Activated T-cell treated with anti-CD3 and anti-CD28 coated beads, Interleukin-2, amount 50 U/mL, for 72 hours (primary cell): ENCODE measurements around the gene NTRK2. TPM values are rescaled to one million over a fixed set of nuclear protein-coding genes. Genes with fewer than 3 reads are reported as not detected.
A peak's percentile ranks its signal among the peaks of the same experiment; 100 is the strongest.

ENCODE experiments used
- ATAC-seq, 2 donors: fragments of 150-1000 bp; cut with Tn5 transposase; replicated peaks in 1 of 2; 2 replicates each; pipeline ENCODE4 v1.10.0; 2021; ENCODE audit warnings: moderate library complexity in 2 of 2, mild to moderate bottlenecking in 1 of 2
- DNase-seq, 2 donors: peaks; one replicate each; pipeline ENCODE4 v3.0.0; 2021 to 2022; ENCODE audit warnings: mixed read lengths in 1 of 2
- H3K27ac Mint-ChIP-seq: one replicate; pipeline ENCODE4 v1.8.0; 2022; ENCODE audit warnings: mild to moderate bottlenecking, moderate library complexity, mixed read lengths
- H3K27me3 Mint-ChIP-seq: one replicate; pipeline ENCODE4 v1.8.0; 2022; ENCODE audit warnings: low read depth, mixed read lengths
- H3K36me3 Mint-ChIP-seq, 2 donors: one replicate each; pipeline ENCODE4 v1.8.0; 2022; ENCODE audit warnings: mixed read lengths in 2 of 2, mild to moderate bottlenecking in 1 of 2; ENCODE audit not compliant: insufficient read depth in 2 of 2
- H3K4me1 Mint-ChIP-seq: one replicate; pipeline ENCODE4 v1.8.0; 2022; ENCODE audit warnings: low read depth, mixed read lengths
- H3K4me3 Mint-ChIP-seq, 2 donors: one replicate each; pipeline ENCODE4 v1.8.0; 2022; ENCODE audit warnings: mild to moderate bottlenecking in 2 of 2, mixed read lengths in 2 of 2, moderate library complexity in 2 of 2
- H3K9me3 Mint-ChIP-seq, 2 donors: one replicate each; pipeline ENCODE4 v1.8.0; 2022; ENCODE audit warnings: mixed read lengths in 2 of 2
- total RNA-seq, 2 donors: library from RNA; stranded (reverse); gene quantifications; one replicate each; pipeline ENCODE4 v1.2.3, GENCODE V29; 2022

NTRK2 gene
- total RNA-seq, 2 donors from 2014 or later = 0.41 to 3.3 TPM

- ATAC-seq = no peak
- no peak overlapping the region for H3K4me3 Mint-ChIP-seq
Measured at GRCh38 chr9:84945878-84946538, 276.5 kb downstream of the NTRK2 start.

DNA sequence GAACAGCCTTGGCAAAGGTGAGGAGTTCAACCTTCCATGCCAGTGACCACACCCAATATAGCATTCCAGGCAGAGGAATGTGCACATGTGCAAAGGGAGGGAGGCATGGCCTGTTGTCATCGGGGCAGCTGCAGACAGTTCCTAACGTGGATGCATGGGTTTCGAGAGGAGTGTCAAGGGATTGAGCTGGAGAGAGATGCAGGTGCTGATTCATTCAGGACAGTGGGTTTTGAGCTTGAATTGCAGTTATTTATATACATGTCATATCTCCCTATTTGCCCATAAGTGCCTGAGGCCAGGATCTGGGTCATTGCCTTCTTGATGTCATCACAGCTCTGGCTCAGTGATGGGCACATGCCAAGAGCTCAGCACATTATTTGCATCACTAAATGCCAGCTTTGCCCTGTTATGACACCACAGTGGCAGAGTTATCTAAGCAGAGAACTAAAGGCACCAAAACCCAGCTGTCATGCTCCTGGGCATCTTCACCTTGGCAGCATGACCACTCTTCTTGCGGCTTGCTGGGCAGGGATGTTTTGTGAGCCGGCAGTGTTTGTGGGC lies 278.0 kb downstream of the NTRK2 start:
- H3K9me3 Mint-ChIP-seq = peaks cover 0 to 3% of the 10 kb centered on the region in 2 donors
- no peak overlapping the region for H3K27ac Mint-ChIP-seq
- H3K4me3 Mint-ChIP-seq = no peak overlapping the region
- H3K36me3 Mint-ChIP-seq = no peaks in the 10 kb centered on the region
- DNase-seq (no peak), ATAC-seq (no peak)
- H3K4me1 Mint-ChIP-seq = no peaks in the 10 kb centered on the region
- H3K27me3 Mint-ChIP-seq = no peaks in the 10 kb centered on the region

More at GRCh38 chr9:84945878-84946538, 276.5 kb downstream of the NTRK2 start:
- Mint-ChIP-seq H3K36me3 (no peaks in the 10 kb centered on the region), H3K4me1 (no peaks in the 10 kb centered on the region), H3K9me3 (peaks cover 0 to 3% of the 10 kb centered on the region in 2 donors), H3K27me3 (no peaks in the 10 kb centered on the region), H3K27ac (no peak overlapping the region)
- no peak for DNase-seq

DNA sequence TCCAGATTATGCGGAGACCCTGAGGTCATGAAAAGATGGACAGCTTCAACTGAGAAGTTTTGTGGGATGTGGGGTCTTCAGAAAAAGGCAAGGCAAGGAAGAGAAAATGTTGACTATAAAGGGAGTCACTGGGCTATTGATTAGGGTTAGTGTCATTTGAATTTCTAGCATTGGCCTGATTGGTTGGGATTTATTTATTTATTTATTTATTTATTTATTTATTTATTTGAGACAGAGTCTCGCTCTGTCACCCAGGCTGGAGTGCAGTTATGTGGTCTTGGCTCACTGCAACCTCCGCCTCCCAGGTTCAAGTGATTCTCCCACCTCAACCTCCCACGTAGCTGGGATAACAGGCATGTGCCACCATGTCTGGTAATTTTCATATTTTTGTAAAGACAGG lies 279.7 kb downstream of the NTRK2 start:
- no peaks in the 10 kb centered on the region for H3K36me3 Mint-ChIP-seq
- no peak for ATAC-seq
- H3K27me3 Mint-ChIP-seq = no peaks in the 10 kb centered on the region
- no peaks in the 10 kb centered on the region for H3K4me1 Mint-ChIP-seq
- no peak overlapping the region for H3K27ac Mint-ChIP-seq
- no peak overlapping the region for H3K4me3 Mint-ChIP-seq
- DNase-seq = no peak
- H3K9me3 Mint-ChIP-seq = peaks cover 0 to 3% of the 10 kb centered on the region in 2 donors

GRCh38 chr9:84949971-84950370 lies 280.4 kb downstream of the NTRK2 start:
- Mint-ChIP-seq H3K4me1 (no peaks in the 10 kb centered on the region), H3K4me3 (no peak overlapping the region), H3K27me3 (no peaks in the 10 kb centered on the region), H3K36me3 (no peaks in the 10 kb centered on the region), H3K9me3 (peaks cover 0 to 3% of the 10 kb centered on the region in 2 donors), H3K27ac (no peak overlapping the region)
- ATAC-seq = no peak
- no peak for DNase-seq

DNA sequence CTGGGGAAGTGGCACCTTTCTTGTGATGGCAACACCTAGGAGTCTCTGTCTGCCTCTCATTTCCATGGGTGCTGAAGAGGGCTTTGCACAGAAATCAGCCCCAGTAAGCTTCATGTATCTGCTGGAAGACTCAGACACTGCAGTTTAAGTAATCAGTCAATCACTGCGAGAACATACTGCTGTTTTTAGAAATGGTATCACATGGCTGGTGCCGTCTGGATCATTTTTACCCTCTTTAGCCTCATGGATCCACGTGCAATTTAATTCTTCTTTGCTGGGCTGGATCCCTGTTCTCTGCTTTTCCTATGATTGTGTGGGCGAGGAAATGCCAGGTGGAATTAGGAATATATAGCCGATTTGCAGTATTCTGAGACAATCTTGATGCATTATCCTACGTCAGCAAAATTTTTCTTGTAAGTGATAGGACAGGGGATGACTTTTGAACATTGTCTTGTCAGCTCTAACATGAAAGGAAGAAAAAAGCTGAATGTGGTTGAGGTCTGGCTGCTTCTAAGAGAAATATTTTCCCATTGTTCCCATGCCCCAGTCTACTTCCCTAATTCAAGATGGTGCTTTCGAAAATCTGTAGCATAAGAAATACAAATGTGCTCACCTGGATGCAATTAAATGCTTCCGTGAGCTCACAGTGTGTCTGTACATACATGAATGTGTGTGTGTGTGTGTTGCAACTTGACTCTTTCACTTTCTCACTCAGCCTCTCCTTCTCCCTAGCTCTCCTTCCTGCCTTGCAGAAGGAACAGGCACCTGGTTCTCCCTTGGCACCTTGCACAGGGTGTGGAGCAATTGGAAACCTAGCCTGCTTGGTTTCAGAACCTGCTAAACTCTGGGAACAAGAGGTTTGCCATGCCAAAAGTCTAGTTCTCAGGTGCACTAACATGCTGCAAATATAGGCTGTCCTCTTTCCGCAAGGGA lies 281.6 kb downstream of the NTRK2 start:
- H3K27me3 Mint-ChIP-seq = no peaks in the 10 kb centered on the region
- H3K4me3 Mint-ChIP-seq = no peak overlapping the region
- no peaks in the 10 kb centered on the region for H3K4me1 Mint-ChIP-seq
- ATAC-seq (no peak), DNase-seq (no peak)
- H3K27ac Mint-ChIP-seq = no peak overlapping the region
- peaks cover 0 to 3% of the 10 kb centered on the region in 2 donors for H3K9me3 Mint-ChIP-seq
- no peaks in the 10 kb centered on the region for H3K36me3 Mint-ChIP-seq

- ATAC-seq = no peak
- Mint-ChIP-seq H3K4me3 (no peak overlapping the region), H3K9me3 (peaks cover 2 to 3% of the 10 kb centered on the region in 2 donors), H3K36me3 (no peaks in the 10 kb centered on the region), H3K27me3 (no peaks in the 10 kb centered on the region), H3K27ac (no peak overlapping the region), H3K4me1 (no peaks in the 10 kb centered on the region)
- DNase-seq = no peak
Measured at GRCh38 chr9:84953252-84953773, 283.8 kb downstream of the NTRK2 start.

DNA sequence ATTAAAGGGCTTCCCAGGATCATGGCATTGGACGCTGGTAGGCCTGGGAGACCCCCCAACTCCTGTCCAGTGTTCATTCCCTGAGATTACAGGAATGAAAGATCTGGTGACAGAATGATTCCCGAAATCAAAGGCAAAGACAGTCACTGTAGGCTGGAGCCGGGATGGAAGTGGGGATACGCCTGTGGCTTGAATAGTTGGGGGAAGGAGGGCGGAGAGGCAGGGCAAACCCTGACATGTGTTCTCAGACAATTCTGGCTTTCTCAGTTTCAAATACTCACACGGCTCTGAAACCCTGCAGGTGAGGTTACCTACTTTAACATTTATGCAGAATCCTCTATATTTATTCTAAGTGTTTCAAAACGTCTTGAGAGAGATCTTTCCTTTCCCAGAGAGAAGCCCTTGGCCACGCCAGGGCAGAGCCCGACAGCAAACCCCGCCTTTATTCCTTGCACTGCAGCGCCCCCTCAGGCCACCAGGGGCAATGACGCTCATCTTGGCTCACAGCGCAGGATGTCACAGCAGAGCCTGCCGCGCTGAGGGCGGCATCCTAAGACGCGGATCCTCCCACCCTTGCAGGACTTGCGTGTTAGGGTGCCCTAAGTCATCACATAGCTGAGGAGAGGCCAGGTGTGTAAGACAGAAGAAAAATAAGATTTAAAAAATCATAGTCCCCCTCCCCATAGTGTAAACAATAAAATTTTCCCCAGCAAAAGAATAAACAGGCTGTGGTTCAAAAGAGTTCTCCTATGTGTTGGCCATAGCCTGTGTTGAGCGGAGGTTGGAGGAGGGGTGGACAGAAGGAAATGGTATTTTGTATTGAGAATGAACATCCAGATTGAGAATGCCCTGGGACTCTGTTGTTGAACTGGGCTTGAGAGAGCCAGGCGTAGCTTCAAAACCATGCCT lies 284.5 kb downstream of the NTRK2 start:
- ATAC-seq (peak; percentile 58 to 79), DNase-seq (peak; percentile 53 to 72)
- Mint-ChIP-seq H3K4me3 (no peak overlapping the region), H3K9me3 (peaks cover 0 to 2% of the 10 kb centered on the region in 2 donors), H3K4me1 (no peaks in the 10 kb centered on the region), H3K27me3 (no peaks in the 10 kb centered on the region), H3K27ac (no peak overlapping the region), H3K36me3 (no peaks in the 10 kb centered on the region)

- H3K36me3 Mint-ChIP-seq = no peaks in the 10 kb centered on the region
- H3K27ac Mint-ChIP-seq = no peak overlapping the region
- H3K9me3 Mint-ChIP-seq = peaks cover 0 to 2% of the 10 kb centered on the region in 2 donors
- no peaks in the 10 kb centered on the region for H3K27me3 Mint-ChIP-seq
- no peaks in the 10 kb centered on the region for H3K4me1 Mint-ChIP-seq
- ATAC-seq = no peak
- no peak for DNase-seq
- H3K4me3 Mint-ChIP-seq = no peak overlapping the region
Measured at GRCh38 chr9:84955155-84955554, 285.6 kb downstream of the NTRK2 start.

GRCh38 chr9:84955971-84956370 lies 286.4 kb downstream of the NTRK2 start:
- DNase-seq (no peak), ATAC-seq (no peak)
- no peaks in the 10 kb centered on the region for H3K4me1 Mint-ChIP-seq
- H3K4me3 Mint-ChIP-seq = no peak overlapping the region
- H3K27me3 Mint-ChIP-seq = no peaks in the 10 kb centered on the region
- no peak overlapping the region for H3K27ac Mint-ChIP-seq
- H3K9me3 Mint-ChIP-seq = peaks cover 0 to 2% of the 10 kb centered on the region in 2 donors
- H3K36me3 Mint-ChIP-seq = no peaks in the 10 kb centered on the region

- Mint-ChIP-seq H3K27ac (no peak overlapping the region), H3K36me3 (no peaks in the 10 kb centered on the region), H3K27me3 (no peaks in the 10 kb centered on the region), H3K9me3 (peaks cover 0 to 2% of the 10 kb centered on the region in 2 donors), H3K4me1 (no peaks in the 10 kb centered on the region), H3K4me3 (no peak overlapping the region)
- ATAC-seq (no peak), DNase-seq (no peak)
Measured at GRCh38 chr9:84959339-84959738, 289.8 kb downstream of the NTRK2 start.

- Mint-ChIP-seq H3K36me3 (no peaks in the 10 kb centered on the region), H3K27ac (no peak overlapping the region), H3K4me1 (no peaks in the 10 kb centered on the region), H3K9me3 (peaks cover 0 to 3% of the 10 kb centered on the region in 2 donors), H3K4me3 (no peak overlapping the region), H3K27me3 (peaks cover 13% of the 10 kb centered on the region)
- DNase-seq = no peak
- no peak for ATAC-seq
Measured at GRCh38 chr9:84966876-84967830, 297.6 kb downstream of the NTRK2 start.
